ENCODE measurements around the gene HHIPL2. TPM values are rescaled to one million over a fixed set of nuclear protein-coding genes. Genes with fewer than 3 reads are reported as not detected.
"Not testable (repeated sequence)": the region's sequence is repeated elsewhere in the genome, so short reads cannot be mapped to it uniquely, and the experiment has no call there.

Gene HHIPL2
- total and polyA plus RNA-seq, 5 experiments from 2014 or later = 0.47 to 0.60 TPM; not detected in 3

- H3K27me3 Mint-ChIP-seq, H3K36me3 Mint-ChIP-seq, H3K9me3 Mint-ChIP-seq, POLR2A ChIA-PET, H3K4me3 Mint-ChIP-seq, H3K27ac Mint-ChIP-seq, H3K4me1 Mint-ChIP-seq, ATAC-seq, DNase-seq: not testable (repeated sequence)
Measured at GRCh38 chr1:222472776-222473540, 74.9 kb downstream of the HHIPL2 start.

Other genes with a start within 250 kb of the HHIPL2 start
- 10 to 100 TPM; 13.4 to 16.4 TPM for gene TAF1A, start 41.8 kb upstream of the HHIPL2 start, total RNA-seq
- gene TAF1A, start 41.8 kb upstream of the HHIPL2 start, polyA plus RNA-seq = 1 to 10 TPM; 2.7 to 5.8 (median 5.5) TPM
- gene MIA3, start 70.0 kb upstream of the HHIPL2 start, total RNA-seq = 100 to 1,000 TPM; 102 to 103 TPM
- gene MIA3, start 70.0 kb upstream of the HHIPL2 start, polyA plus RNA-seq = 10 to 100 TPM; 36.7 to 65.0 (median 52.9) TPM
- gene AIDA, start 164.4 kb upstream of the HHIPL2 start, total RNA-seq = 10 to 100 TPM; 62.8 to 62.9 TPM
- 10 to 100 TPM; 23.0 to 25.1 (median 23.7) TPM for gene AIDA, start 164.4 kb upstream of the HHIPL2 start, polyA plus RNA-seq
- gene BROX, start 164.5 kb upstream of the HHIPL2 start, total RNA-seq = 10 to 100 TPM; 51.3 to 53.3 TPM
- 10 to 100 TPM in 1 of 3 donors, 1 to 10 TPM in 2; 8.6 to 10.2 (median 9.2) TPM for gene BROX, start 164.5 kb upstream of the HHIPL2 start, polyA plus RNA-seq
- gene FAM177B, start 189.1 kb upstream of the HHIPL2 start, total RNA-seq = 1 to 10 TPM; 1.0 to 1.4 TPM
- not detected for gene FAM177B, start 189.1 kb upstream of the HHIPL2 start, polyA plus RNA-seq

Data from naive thymus-derived CD8-positive, alpha-beta T cell (primary cell).